ENCODE measurements around the gene SETD7.
"Not testable (repeated sequence)": the region's sequence is repeated elsewhere in the genome, so short reads cannot be mapped to it uniquely, and the experiment has no call there.

DNA sequence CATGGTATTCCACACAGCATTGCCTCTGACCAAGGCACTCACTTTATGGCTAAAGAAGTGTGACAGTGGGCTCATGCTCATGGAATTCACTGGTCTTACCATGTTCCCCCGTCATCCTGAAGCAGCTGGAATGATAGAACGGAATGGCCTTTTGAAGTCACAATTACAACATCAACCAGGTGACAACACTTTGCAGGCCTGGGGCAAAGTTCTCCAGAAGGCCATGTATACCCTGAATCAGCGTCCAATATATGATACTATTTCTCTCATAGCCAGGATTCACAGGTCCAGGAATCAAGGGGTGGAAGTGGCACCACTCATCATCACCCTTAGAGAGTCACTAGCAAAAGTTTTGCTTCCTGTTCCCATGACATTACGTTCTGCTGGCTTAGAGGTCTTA lies 108.9 kb downstream of the SETD7 start:
- TF ChIP-seq EZH2 (IDR thresholded peaks at IDR 0.05); POLR2AphosphoS5 (IDR thresholded peaks at IDR 0.05; ENCODE audit: borderline replicate concordance, low read depth, low read length): not testable (repeated sequence)
